Renal cortical epithelial cell (primary cell): ENCODE data around the gene NPPB. TPM values are rescaled to one million over a fixed set of nuclear protein-coding genes. Genes with fewer than 3 reads are reported as not detected.
"Not testable (repeated sequence)": the region's sequence is repeated elsewhere in the genome, so short reads cannot be mapped to it uniquely, and the experiment has no call there.

Experiments
- DNase-seq: peaks from one replicate; pipeline ENCODE4 v3.0.0-alpha.2; 2011; ENCODE audit warnings: low read depth
- total RNA-seq: library from RNA; depleted of rRNA; stranded (reverse); fragments of >200 nt; gene quantifications from 2 replicates; pipeline ENCODE4 v1.2.3, GENCODE V29; 2014

The NPPB gene
- total RNA-seq, result 1.2 TPM in 1 of 2 replicates, not detected in the other

GRCh38 chr1:11858613-11858967, at the start of gene NPPB:
NPPB (minus strand) TSS chr1:11858945; CDS start chr1:11858833, 112 bp downstream.
- no peak for DNase-seq

DNA sequence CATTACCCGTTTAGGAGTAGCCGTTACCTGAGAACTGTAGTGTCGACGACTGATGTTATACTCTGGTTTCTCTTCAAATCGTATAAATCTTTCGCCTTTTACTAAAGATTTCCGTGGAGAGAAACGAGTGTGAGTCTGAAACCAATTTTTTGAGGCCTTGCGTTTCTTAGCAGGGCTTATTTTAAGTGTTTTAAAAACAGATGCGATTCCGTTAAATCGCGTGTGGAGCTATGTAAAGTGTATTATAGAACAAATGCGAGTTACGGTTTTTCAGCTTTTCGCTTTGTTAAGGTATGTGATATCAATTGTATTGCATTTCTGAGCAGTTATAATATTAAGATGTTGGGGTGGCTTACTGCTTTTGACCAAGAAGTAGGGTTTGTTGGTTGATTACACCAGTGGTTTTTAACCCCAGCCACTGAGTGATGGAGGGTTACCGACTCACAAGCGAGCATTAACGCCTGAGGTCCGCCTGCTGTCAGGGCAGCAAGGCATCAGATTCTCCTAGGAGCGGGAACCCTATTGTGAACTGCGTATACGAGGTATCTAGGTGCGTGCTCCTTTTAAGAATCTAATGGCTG, 49.4 kb upstream of the NPPB start:
- DNase-seq, result peak; percentile 98

- DNase-seq, result peak; percentile 92
These were observed 48.7 kb upstream of the NPPB start for GRCh38 chr1:11907275-11908094.

DNA sequence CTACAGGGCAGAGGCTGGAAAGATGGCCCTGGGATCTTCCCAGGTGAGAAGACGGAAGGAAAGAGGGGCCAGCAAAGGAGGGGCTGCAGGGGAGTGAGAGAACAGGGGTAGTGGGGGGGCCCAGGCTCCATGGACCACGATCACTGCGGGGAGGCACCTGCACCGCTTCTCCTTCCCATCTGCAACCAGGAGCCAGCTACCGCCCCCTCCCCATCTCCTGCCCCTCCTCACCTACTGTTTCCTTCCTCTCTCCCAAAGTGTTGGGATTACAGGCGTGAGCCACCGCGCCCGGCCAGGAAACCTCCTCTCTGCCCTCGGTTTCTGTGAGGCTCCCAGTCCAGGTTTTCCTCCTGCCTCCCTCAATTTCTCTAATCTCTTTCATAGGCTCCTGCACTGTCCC, 48.1 kb upstream of the NPPB start:
- DNase-seq, result no peak

DNA sequence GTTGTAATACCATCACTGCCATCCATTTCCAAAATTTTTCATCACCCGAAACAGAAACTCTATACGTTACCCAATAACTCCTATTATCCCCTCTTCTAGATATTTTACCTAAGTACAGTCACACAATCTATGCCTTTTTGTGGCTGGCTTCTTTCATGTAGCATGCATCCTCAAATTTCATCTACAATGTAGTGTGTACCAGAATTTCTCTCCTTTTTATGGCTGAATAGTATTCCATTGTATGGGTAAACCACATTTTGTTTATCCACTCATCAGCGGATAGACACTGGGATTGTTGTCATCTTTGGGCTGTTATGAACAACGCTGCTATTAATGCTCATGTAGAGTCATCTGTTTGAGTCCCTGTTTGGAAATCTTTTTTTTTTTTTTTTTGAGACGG, 46.2 kb upstream of the NPPB start:
- DNase-seq, result no peak

- DNase-seq, result not testable (repeated sequence)
These were observed 45.4 kb upstream of the NPPB start for GRCh38 chr1:11904156-11904555.

DNA sequence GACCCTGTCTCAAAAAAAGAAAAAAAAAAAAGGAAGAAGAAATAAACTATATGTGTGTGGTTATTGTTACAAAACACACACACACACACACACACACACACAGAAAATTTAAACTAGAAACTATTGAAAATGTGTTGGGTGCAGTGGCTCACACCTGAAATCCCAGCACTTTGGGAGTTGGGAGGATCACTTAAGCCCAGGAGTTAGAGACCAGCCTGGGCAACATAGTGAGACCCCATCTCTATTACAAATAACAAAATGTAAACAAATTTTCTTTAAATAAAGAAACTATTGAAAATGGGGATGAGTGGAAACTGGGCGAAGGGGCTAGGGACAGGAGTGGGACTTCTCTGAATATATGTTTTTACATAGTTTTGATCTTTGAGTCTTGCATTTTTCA, 44.5 kb upstream of the NPPB start:
- no peak for DNase-seq

GRCh38 chr1:11901446-11901845, 42.7 kb upstream of the NPPB start:
- DNase-seq, result peak; percentile 35

DNA sequence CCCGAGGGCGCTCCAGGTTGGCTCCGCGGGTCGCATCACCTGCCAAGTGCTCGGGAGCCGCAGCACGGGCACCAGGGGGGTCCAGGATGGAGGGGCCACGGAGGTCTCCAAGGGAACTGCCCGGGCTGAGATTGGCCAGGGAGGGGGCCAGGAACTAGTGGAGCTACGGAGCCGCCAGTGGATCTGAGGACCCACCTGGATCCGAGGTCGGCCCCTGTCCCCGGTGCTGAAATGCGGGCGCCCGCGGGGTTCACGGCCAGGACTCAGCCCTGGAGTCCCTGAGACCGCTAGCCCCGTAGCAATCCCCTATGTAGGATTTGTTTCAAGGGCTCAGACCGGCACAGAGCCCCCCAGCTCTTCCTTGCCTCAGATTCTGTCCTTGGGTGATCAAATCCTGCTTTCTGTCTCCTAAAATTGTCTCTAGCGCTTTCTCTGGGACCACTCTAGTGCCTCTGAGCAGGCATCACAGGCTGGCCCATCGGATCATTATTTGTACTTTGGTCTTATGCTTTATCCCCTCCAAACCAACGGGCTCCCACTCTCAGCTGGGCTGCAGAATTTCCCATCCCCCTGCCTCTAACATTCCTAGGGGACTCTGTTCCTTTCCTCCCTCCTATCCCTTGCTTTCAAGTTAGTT, 40.2 kb upstream of the NPPB start:
- DNase-seq, result no peak

- no peak for DNase-seq
These were observed 39.5 kb upstream of the NPPB start for GRCh38 chr1:11898086-11898785.

- DNase-seq, result not testable (repeated sequence)
These were observed 35.8 kb upstream of the NPPB start for GRCh38 chr1:11894501-11894900.

- DNase-seq, result peak; percentile 13
These were observed 35.1 kb upstream of the NPPB start for GRCh38 chr1:11893907-11894251.

DNA sequence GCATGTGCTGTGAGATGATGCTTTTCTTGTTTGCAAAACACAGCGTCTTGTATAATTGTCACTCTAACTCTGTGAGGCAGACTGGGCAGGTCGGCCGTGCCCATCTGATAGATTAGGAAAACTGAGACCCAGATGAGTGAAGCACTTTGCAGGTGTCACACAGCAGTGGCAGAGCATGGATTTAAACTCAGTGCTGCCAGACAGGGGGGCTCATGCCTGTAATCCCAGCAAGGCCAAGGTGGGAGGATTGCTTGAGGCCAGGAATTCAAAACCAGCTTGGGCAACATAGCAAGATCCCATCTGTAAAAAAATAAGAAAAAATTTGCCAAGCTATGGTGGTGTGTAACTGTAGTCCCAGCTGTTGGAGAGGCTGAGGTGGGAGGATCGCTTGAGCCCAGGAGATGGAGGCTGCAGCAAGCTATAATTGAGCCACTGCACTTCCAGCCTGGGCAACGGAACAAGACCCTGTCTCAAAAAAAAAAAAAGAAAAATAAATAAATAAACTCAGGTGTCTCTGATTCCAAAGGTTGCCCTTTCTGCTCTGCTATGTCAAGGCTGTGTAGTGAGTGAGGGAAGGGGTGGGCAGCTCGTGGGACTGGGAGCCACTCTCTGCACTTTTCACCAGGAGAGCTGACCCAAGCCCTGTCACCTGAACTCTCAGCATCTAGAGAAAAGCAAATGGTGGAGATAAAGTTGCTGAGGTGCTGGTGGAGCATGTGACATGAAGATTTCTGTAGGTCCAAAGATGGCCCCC, 32.9 kb upstream of the NPPB start:
- DNase-seq, result no peak

DNA sequence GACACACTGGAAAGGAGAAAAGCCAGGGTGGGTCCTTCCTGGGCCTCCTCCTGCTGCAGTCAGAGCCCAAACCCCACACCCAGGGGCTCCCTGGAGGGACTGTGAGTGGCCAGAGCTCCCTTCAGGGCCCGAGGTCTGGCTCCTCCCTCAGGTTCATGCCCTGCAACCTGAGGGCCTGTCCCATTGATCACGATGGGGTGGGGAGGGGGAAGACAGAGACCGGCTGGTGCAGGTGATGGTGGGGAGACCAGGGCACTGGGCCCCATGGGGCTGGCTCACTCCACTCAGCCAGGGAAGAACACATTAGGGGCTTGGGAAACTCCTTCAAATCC, 30.1 kb upstream of the NPPB start:
- DNase-seq, result no peak

DNA sequence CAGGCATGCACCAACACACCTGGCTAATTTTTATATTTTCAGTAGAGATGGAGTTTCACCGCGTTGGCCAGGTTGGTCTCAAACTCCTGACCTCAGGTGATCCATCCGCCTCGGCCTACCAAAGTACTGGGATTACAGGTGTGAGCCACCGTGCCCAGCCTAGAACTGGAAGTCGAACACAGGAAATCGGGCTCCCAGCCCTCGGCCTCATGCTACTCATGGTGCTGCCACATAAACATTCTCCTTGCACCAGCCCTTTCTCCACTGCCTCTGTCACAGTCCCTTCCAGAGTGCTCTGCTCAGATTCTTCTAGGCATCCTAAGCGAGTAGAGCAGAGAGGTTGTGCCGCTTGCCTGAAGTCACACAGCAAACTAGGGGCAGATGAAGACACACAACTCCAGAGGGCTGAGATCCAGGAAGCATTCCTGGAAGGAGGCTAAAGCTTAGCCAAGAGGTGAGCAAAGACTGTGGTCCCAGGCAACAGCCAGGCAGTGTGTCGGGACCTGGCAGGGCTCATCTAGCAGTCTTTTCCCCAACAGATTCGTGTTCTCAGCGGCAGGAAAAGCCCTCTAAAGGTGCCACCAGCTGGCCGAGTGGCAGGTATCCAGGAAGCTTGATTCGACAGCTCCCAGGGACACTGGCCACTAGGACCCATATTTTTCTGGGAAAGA, 29.6 kb upstream of the NPPB start:
- DNase-seq, result no peak

- no peak for DNase-seq
These were observed 28.9 kb upstream of the NPPB start for GRCh38 chr1:11887666-11888007.

DNA sequence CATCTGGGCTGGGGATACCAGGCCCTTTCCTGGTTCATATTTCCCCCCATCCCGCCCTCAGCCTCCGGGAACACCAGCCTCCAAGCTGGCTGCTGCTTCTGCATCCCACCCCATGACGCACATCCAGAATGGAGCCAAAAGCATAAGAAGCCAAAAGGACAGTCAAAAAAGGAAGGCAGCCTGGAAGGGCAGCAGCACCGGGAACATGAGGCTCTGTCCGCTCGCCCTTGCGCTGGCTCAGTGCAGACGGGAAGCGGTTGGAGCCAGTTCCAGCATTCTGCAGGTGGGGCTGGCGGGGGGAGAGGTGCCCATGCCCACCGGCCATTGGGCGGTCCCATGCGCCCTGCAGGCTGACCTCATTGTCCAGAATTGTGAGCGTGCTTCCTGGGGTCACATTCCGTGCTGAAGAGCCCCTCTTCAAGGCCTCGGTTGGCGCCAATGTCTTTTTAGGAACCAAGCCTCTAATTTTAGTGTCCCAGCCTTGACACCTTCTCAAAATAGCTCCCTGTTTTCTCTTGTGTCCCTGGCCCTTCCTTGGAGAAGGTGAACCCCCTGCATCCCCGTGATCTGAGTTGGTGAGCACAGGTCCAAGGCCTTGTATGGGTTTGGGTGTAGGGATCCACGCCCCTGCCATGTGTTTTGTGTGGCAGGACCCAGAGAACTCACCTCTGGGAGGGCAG, 28.4 kb upstream of the NPPB start:
- no peak for DNase-seq

DNA sequence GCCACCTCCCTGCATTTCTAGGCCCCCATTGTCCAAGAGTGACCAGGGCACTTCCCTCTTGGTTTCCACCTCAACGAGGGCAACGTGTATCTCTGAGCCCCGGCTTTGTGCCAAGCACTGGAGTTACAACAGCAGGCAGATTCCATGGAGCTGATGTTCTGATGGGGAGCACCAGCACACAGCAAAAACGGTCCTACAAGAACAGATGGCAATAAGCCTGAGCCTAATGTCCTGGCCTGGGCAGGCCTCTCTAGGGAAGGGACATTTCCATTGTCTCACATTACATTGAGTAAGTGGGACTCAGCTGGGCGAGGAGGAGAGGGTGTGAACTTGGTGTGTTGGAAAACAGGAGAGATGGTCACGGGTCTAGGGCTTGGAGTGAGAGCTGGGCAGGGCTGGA, 27.2 kb upstream of the NPPB start:
- no peak for DNase-seq

DNA sequence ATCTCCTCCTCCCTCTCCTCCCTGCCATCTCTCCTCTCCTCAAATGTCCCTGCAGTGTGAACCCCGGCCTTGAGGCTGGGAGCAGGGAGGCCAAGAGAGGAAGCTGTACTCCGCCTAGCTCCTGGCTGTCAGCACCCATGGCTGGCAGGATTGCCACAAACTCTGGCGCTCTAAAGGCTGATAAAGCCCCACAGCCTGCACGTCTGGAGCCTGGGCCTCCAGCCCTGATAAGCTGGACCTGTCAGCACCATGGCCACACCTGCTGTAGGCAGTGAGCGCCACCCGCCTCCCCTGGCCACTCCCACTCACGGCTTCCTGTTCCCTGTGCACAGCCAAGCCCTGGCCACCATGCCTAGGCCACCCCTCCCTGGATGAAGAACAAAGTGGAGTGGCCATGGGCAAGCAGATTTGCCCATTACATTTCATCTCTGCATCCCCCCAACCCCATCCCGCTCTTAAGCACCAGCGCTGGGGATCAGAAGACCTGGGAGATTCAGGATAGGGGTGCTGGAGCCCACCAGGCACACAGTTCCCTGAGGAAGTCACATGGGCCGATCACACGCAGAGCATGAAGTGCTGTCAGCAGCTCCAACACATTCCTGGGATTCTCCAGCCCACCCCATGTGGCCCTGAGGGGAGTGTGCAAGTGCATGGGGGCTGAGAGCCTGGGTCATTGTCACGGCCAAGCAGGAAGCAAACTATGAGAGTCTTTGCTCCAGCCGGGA, 24.2 kb upstream of the NPPB start:
- DNase-seq, result no peak

GRCh38 chr1:11881749-11882441, 23.1 kb upstream of the NPPB start:
- no peak for DNase-seq
